ENCODE results near the gene INTS3.

Gene INTS3

GRCh38 chr1:153805042-153805745 is 77.3 kb downstream of the INTS3 start:
- Histone ChIP-seq H3K4me2 (peak overlapping the region; percentile 47 to 89 (median 78)), H3K9ac (peak overlapping the region in 8 of 11 experiments; percentile 18 to 42 (median 27); a peak in 5 of 22 replicates), H3K27me3 (no peaks in the 10 kb centered on the region), H3K9me3 (replicated peaks in 1 of 11) (no peaks in the 10 kb centered on the region), H3K36me3 (peaks cover 35 to 53% (median 46%) of the 10 kb centered on the region in 11 experiments), H3K4me3 (no peak overlapping the region), H3K4me1 (peaks cover 46 to 73% (median 57%) of the 10 kb centered on the region in 10 experiments), H4K20me1 (peaks cover 0 to 41% (median 5%) of the 10 kb centered on the region in 11 experiments; a peak in 8 of 22 replicates), H3K27ac (peak overlapping the region in 9 of 11 experiments; percentile 48 to 74 (median 63); a peak in 17 of 22 replicates)
- TF ChIP-seq Cebpa-rat (IDR thresholded peaks at IDR 0.05) = no peak

GRCh38 chr1:153805886-153806719 is 78.3 kb downstream of the INTS3 start:
- H3K27me3 ChIP-seq = no peaks in the 10 kb centered on the region
- no peak overlapping the region for H3K4me3 ChIP-seq
- H3K36me3 ChIP-seq = peaks cover 44 to 62% (median 55%) of the 10 kb centered on the region in 11 experiments
- H4K20me1 ChIP-seq = peaks cover 0 to 42% (median 5%) of the 10 kb centered on the region in 11 experiments; a peak in 8 of 22 replicates
- H3K9me3 ChIP-seq (replicated peaks in 1 of 11) = no peaks in the 10 kb centered on the region
- peak overlapping the region in 8 of 11 experiments; percentile 30 to 52 (median 50); a peak in 12 of 22 replicates for H3K27ac ChIP-seq
- TF ChIP-seq Cebpa-rat (IDR thresholded peaks at IDR 0.05) = no peak
- H3K4me1 ChIP-seq = peaks cover 46 to 77% (median 63%) of the 10 kb centered on the region in 10 experiments
- peak overlapping the region; percentile 47 to 89 (median 78) for H3K4me2 ChIP-seq
- peak overlapping the region in 6 of 11 experiments; percentile 0 to 40 (median 22); a peak in 4 of 22 replicates for H3K9ac ChIP-seq

GRCh38 chr1:153816283-153816889 is 88.5 kb downstream of the INTS3 start:
- no peak overlapping the region for H3K27ac ChIP-seq
- H4K20me1 ChIP-seq = peaks cover 0 to 30% (median 1%) of the 10 kb centered on the region in 11 experiments; a peak in 4 of 22 replicates
- H3K27me3 ChIP-seq = no peaks in the 10 kb centered on the region
- no peak overlapping the region for H3K4me2 ChIP-seq
- H3K9ac ChIP-seq = no peak overlapping the region
- no peak for TF ChIP-seq Cebpa-rat (IDR thresholded peaks at IDR 0.05)
- peaks cover 82 to 98% (median 94%) of the 10 kb centered on the region in 11 experiments for H3K36me3 ChIP-seq
- no peaks in the 10 kb centered on the region for H3K9me3 ChIP-seq (replicated peaks in 1 of 11)
- peaks cover under 1 to 22% (median 12%) of the 10 kb centered on the region in 10 experiments; a peak in 15 of 20 replicates for H3K4me1 ChIP-seq
- no peak overlapping the region for H3K4me3 ChIP-seq

GRCh38 chr1:153818876-153819275 is 91.0 kb downstream of the INTS3 start:
- no peak for TF ChIP-seq Cebpa-rat (IDR thresholded peaks at IDR 0.05)
- Histone ChIP-seq H3K4me1 (peaks cover 0 to 27% (median 4%) of the 10 kb centered on the region in 10 experiments; a peak in 11 of 20 replicates), H3K4me3 (no peak overlapping the region)

More at GRCh38 chr1:153818876-153819275, 91.0 kb downstream of the INTS3 start:
- Histone ChIP-seq H3K36me3 (peaks cover 58 to 91% (median 78%) of the 10 kb centered on the region in 11 experiments), H3K27me3 (no peaks in the 10 kb centered on the region), H3K9ac (no peak overlapping the region), H3K9me3 (replicated peaks in 1 of 11) (no peaks in the 10 kb centered on the region), H4K20me1 (peaks cover 0 to 39% (median 3%) of the 10 kb centered on the region in 11 experiments; a peak in 7 of 22 replicates), H3K4me2 (no peak overlapping the region), H3K27ac (no peak overlapping the region)
